HL-60/S4 treated with phorbol 12-myristate 13-acetate at 8.2 ng/mL for 4 days and 3 days (cell line): ENCODE data around the gene LIG1.
"Not testable (repeated sequence)": the region's sequence is repeated elsewhere in the genome, so short reads cannot be mapped to it uniquely, and the experiment has no call there.

Experiments used
- in situ Hi-C: fragments of 300-500 bp; cut with MboI; formaldehyde crosslinking; loops from 2 replicates; pipeline ENCODE4 v1.15.0; 2022; ENCODE audit warnings: low sequenced_read_pairs

Gene LIG1

GRCh38 chr19:48085904-48086864, 84.0 kb downstream of the LIG1 start:
- in situ Hi-C loops: no loop called here

- in situ Hi-C loops: no loop called here
Observed at GRCh38 chr19:48085076-48085475, 85.1 kb downstream of the LIG1 start.

GRCh38 chr19:48081106-48081505, 89.0 kb downstream of the LIG1 start:
- in situ Hi-C loops: no loop called here

GRCh38 chr19:48070177-48070769, 99.9 kb downstream of the LIG1 start:
- in situ Hi-C loops: not testable (repeated sequence)

- in situ Hi-C loops: no loop called here
Observed at GRCh38 chr19:48069435-48069834, 100.7 kb downstream of the LIG1 start.
